NCI-H2227 (cell line): Measurements from ENCODE around the gene TMEM131.

Experiments used
- DNase-seq: peaks from one replicate; lab custom pipeline; 2025; ENCODE audit not compliant: unreplicated experiment; lab: John Stamatoyannopoulos, UW

TMEM131 gene

DNA sequence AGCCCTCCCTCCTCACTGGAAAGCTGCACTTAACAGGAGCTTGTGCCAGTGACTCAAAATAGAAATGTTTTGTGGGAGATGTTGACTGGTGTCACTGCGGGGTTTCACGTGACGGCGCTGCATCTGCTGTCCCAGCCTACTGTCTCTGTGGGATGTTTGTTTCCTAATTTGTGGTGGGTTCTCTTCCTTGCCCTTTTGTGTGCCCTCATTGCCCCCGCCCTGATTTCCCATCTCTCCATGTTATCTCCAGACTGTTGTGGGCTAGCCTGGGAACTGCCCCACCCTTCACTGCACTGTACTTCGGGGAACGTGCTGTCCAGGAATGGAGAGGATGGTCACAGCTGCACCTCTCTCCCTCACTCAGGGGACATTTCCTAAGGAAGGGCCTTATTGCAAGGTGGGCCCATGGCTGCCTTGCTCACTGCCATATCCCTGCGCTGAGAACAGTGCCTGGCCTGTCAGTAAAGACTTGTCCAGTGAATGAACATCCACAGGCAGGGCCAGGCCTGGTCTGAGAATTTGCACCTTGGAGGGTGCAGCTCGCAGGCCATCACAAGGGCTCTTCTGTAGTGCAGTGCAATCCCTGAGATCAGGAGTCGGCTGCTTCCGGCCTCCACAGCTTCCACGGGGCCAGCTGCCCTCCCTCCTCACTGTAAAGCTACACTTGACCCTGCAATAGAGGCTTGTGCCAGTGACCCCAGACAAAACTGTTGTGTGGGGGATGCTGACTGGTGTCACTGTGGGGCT is 264.3 kb downstream of the TMEM131 start:
- no peak for DNase-seq

DNA sequence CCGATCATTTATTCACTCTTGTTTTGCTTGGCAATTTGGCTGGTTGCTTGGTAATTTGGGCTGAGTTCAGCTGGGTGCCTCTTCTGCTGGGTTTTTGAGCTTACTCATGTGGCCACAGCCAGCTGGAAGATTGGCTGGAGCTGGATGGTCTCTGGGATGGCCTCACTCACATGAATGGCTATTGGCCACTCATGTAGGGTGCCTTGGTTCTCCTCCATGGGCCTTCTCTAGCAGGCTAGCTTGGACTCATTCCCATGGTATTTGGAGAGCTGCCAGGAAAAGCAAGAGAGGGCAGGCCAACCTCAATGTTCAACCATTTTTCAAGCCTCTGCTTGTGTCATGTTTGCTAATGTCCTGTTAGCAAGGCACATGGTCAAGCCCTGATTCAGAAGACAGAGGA is 265.5 kb downstream of the TMEM131 start:
- no peak for DNase-seq

GRCh38 chr2:97728091-97728731 is 267.5 kb downstream of the TMEM131 start:
- no peak for DNase-seq

GRCh38 chr2:97727296-97727695 is 268.5 kb downstream of the TMEM131 start:
- no peak for DNase-seq

- no peak for DNase-seq
Measured at GRCh38 chr2:97726261-97727064, 269.3 kb downstream of the TMEM131 start.

DNA sequence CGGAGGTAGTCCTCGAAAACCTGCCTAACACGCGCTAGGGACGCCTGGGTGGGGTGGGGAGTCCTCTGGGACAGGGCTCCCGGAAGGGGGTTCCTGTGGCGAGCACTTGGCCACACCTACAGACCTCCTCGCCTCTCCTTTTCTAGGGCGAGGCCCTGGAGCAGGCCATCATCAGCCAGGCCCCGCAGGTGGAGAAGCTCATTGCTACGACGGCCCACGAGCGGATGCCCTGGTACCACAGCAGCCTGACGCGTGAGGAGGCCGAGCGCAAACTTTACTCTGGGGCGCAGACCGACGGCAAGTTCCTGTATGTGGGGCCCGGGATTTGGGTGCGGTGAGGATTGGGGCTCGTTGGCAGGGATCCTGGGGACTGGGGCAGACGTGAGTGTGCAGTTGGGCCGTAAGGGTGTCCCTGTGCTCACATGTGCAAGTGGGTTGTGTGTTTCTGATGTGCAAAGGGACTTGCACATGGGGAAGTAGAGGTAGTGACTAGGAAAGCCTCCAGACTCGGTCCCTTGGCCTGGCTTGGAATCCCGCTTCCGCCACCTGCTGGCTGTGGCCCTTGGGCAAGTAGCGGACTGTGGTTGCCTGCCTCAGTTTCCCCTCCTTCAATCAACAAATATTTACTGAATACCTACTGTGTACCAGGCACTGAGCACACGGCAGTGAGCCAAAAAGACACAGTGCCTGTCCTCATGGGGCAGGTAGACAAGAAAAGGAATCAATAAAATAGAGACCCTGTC is 270.6 kb downstream of the TMEM131 start:
- no peak for DNase-seq

DNA sequence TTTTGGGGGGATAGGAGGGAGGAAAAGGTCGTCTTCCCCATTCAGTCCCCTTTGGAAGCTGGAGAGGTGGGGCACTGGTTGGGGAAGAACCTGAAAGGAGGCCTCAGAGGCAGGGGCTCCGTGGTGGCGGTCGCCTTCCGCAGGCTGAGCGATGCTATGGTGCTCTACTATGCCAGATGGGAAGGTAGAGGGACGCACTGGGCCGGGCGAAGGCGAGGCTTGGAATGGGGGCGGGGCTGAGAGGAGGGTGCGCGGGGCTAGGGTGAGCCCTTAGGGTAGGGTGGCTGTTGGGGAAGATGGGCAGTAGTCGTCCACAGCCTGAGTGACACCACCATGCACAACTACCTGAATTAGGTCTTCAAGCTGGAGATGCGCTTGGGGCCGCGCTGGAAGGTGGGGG is 271.2 kb downstream of the TMEM131 start:
- no peak for DNase-seq

DNA sequence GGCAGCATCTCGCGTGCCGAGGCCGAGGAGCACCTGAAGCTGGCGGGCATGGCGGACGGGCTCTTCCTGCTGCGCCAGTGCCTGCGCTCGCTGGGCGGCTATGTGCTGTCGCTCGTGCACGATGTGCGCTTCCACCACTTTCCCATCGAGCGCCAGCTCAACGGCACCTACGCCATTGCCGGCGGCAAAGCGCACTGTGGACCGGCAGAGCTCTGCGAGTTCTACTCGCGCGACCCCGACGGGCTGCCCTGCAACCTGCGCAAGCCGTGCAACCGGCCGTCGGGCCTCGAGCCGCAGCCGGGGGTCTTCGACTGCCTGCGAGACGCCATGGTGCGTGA is 271.7 kb downstream of the TMEM131 start:
- DNase-seq, result no peak

- DNase-seq, result no peak
Measured at GRCh38 chr2:97723156-97724072, 272.3 kb downstream of the TMEM131 start.

GRCh38 chr2:97722227-97722626 is 273.5 kb downstream of the TMEM131 start:
- DNase-seq, result no peak

GRCh38 chr2:97720746-97721145 is 275.0 kb downstream of the TMEM131 start:
- DNase-seq, result no peak

DNA sequence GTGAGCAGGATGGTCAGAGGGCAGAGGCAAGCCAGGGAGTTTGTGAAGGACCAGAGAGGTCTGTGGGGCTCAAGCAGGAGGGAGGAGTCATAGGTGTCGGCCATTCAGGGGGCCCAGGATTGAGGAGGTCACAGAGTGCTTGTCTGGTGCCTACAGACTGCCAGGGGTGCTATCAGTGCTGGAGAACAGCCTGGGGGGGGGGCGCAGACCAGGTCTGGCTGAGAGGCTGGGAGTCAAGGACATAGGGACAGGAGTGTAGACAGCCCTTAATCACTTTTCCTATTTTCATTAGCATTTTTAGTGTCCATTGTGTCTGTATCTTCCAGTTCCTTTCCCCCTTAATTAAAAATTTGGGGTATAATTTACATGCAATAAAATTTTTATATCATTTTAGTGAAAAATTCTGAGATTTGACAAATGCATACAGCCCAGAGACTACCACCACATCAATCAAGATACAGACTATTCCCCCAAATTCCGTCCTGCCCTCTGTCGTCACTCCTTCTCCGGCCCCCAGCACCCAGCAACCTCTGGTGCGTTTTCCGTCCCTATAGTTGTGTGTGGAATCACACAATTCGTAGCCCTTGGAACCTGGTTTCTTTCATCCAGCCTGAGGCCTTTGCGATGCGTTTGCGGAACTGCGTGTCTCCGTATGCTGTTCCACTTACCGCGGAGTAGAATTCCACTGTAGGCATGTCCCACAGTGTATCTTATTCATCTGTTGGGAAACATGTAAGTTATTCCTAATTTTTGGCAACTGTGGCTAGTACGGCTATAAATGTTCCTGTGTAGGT is 276.2 kb downstream of the TMEM131 start:
- no peak for DNase-seq

DNA sequence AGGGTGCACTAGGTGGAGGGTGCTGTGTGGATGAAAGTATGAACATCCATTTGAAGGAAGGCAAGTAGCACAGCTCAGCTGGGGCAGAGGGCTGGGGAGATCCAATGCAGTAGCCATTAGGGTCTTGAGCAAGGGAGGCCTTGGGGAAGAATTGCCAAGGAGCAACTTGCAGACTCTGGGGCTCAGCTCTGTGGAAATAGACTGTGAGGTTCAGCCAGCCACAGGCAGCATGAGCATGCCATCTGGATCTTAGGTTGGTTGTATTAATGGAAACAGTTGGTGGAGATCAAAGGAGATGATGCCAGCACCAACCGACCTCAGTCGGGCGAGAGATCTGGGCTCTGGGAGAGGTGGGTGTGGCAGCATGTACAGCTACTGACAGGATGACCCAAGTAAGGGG is 276.8 kb downstream of the TMEM131 start:
- DNase-seq, result no peak

DNA sequence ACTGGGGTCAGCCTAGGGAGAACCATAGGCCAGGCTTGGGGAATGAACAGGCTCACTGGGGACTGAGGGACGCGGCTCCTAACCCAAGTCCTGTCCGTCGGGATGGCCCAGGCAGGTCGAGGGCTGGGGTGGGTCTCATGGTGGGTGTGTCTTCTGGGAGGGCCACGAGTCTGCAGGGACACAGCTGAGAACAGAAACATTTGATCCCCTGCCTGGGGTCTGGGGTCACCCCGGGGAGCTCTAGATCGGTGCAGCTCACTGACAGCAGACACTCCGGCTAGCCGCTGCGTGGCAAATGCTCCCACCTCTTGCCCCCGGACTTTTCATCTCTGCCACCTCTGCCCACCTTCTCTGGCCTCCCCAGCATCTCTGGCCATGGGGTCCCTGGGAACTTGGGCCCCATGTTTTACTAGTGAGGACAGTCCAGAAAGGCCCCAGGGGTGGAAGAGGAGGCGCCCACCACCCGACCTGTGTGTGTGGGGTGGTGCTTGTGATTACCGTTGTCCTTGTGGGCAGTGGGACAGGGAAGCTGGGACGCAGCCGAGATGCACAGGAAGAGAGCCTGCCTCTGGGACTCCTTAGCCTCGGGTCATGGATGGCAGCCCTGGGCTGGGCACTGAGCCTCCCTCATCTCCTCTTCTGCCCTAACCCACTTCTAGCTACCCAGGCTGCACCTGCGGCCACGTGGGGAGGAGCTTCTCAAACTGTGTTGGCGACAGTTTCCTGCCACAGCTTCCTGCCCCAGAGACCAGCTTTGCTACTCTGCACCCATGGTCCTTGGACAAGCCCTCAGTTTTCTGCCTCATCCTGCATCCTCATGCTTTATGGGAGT is 277.5 kb downstream of the TMEM131 start:
- DNase-seq, result no peak

- DNase-seq, result no peak
Measured at GRCh38 chr2:97717613-97717995, 278.1 kb downstream of the TMEM131 start.

DNA sequence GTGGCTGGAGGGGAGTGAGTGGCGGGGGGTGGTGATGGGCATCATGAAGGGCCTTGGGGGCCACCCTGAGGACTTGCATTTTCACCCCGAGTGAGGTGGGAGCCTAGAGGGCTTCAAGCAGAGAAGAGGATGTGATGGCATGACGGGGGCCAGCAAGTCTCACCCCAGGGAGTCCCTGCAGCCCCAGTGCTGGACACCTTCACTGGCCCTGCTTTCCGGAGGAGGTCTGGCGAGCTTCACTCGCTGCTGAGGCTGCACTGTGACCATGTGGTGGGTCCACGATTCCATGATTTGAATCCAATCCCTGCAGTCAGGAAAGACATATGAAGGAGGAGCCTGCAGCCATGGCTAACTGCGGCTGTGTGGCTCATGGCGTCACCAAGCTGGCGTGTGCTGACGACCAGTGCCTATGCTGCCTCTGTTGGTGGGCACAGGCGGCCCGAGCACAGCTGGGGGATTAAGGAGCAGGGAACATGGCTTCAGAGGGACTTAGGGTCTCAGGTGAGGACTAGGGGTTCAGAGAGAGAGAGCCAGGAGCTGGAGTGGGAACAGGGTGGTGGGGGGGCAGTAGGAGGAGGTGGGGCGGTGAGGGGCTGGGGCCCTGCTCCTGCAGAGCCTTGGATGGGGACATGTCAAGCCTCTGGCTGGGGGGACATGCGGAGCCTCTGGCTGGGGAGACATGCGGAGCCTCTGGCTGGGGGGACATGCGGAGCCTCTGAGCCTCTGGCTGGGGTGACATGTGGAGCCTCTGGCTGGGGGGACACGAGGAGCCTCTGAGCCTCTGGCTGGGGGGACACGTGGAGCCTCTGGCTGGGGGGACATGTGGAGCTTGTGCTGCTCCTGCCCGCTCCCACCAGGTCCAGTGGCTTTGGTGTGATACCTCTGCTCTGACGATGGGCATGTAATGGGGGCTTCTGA is 278.8 kb downstream of the TMEM131 start:
- DNase-seq, result no peak

DNA sequence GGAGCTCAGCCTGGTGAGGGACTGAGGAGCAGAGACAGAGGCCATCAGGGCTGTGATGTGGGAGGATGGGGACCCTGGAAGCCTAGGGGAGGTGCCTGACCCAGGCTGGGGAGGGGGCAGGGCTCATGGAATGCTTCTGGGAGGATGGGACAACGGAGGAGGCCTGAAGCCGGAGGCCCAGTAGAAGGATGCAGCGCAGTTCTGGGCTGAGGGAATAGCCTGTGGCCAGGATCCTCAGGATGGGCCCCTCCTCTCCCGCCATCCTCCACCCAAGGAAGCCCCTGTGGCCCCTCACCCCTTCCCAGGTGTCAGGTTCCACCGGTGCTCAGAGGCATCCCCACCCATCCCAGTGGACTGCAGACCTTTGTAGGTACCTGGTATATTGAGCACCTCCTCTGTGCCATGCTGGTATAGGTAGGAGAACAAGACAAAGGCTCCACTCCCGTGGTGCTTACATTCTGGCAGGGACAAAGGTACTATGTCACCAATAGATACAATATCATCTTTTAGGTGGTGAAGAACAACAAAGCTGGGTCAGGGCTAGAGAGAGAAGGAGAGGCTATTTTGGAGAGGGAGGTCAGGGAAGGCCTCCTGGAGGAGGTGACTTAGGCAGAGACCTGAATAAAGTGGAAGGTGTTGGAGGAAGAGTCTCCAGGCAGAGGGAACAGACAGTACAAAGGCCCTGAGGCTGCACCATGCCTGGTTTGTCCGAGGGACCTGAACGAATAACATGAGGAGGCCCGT is 279.6 kb downstream of the TMEM131 start:
- no peak for DNase-seq
